Adrenal gland (tissue), 19 donors: ENCODE data around the gene CYP4F3. TPM values are rescaled to one million over a fixed set of nuclear protein-coding genes. Genes with fewer than 3 reads are reported as not detected.
"Not testable (repeated sequence)": the region's sequence is repeated elsewhere in the genome, so short reads cannot be mapped to it uniquely, and the experiment has no call there.

Experiments
- DNase-seq, 7 donors: peaks; one replicate each; pipeline ENCODE4 v3.0.0-alpha.2; 2019 to 2020
- H3K27ac ChIP-seq, 5 donors: fragments of 200-600 bp; sonication (generic) in 4 of 5; 1 replicate in 3 of 5; 2 replicates in 2 of 5; pipeline versions ENCODE4 v1.5.1 to v1.8.0; 2016 to 2020; ENCODE audit warnings: mild to moderate bottlenecking in 1 of 5
- H3K27me3 ChIP-seq: fragments of 200-600 bp; 2 replicates; pipeline ENCODE4 v1.8.0; 2021
- H3K36me3 ChIP-seq, 2 donors: fragments of 200-600 bp; replicated peaks in 1 of 2; 1 replicate in 1 of 2; 2 replicates in 1 of 2; pipeline versions ENCODE4 v1.5.1 to v1.8.0; 2018 to 2022
- H3K4me1 ChIP-seq, 2 donors: fragments of 200-600 bp; replicated peaks in 1 of 2; 1 replicate in 1 of 2; 2 replicates in 1 of 2; pipeline versions ENCODE4 v1.5.1 to v1.8.0; 2018 to 2021
- H3K4me3 ChIP-seq, 4 donors: fragments of 200-600 bp; sonication (generic) in 3 of 4; one replicate each; pipeline ENCODE4 v1.5.1; 2016 to 2018
- H3K9me3 ChIP-seq, 3 donors: fragments of 200-600 bp; sonication (generic) in 1 of 3; replicated peaks in 1 of 3; 1 replicate in 2 of 3; 2 replicates in 1 of 3; pipeline versions ENCODE4 v1.5.1 to v1.8.0; 2016 to 2021
- POLR2A ChIP-seq, 2 donors: fragments of 450-650 bp; IDR thresholded peaks; one replicate each; pipeline ENCODE4 v1.6.1; 2017; ENCODE audit warnings: antibody characterized with exemption in 2 of 2, mild to moderate bottlenecking in 2 of 2, moderate library complexity in 1 of 2
- WGBS, 4 donors: extraction: QIAGEN DNeasy Blood & Tissue Kit in 2 of 4; methylation state at CpG; one replicate each; pipeline versions ENCODE4 v1.1.5 to v1.1.7; 2013 to 2017; 5-methylcytosine and 5-hydroxymethylcytosine counted together
- intact Hi-C, 2 donors: fragments of 100-400 bp; cut with DNase I; formaldehyde crosslinking; loops; one replicate each; pipeline versions ENCODE4 v1.14.1 to v1.15.0; 2022 to 2023
- long read RNA-seq, 10 donors: library from polyadenylated mRNA in 3 of 10; unstranded in 2 of 10; stranded (forward) in 1 of 10; transcript quantifications; one replicate each; pipeline ENCODE4 v2.0.0 and lab custom pipeline, GENCODE V29; 2021 to 2026
- polyA plus RNA-seq, 3 donors: library from polyadenylated mRNA; stranded (reverse); fragments of 200-250 nt in 2 of 3; fragments of 350-450 nt in 1 of 3; fragmentation: Illumina TruSeq in 1 of 3; extraction: RNeasy Lipid Tissue Mini Kit (QIAGEN cat#74804) in 1 of 3; gene quantifications; one replicate each; pipeline ENCODE4 v1.2.3, GENCODE V29; 2013 to 2014
- total RNA-seq, 9 donors: library from RNA; depleted of rRNA in 4 of 9; stranded (reverse); fragments of >200 nt in 4 of 9; fragments of 120-200 nt in 1 of 9; fragmentation: NEBNext Ultra II Directional in 1 of 9; extraction: Animal tissue kit (Norgen Biotek cat#: 25700) in 1 of 9; gene quantifications; one replicate each; pipeline versions ENCODE4 v1.1.0 to v1.2.4, GENCODE V29; 2013 to 2023
- TF ChIP-seq, protein P1 (sequence below), 6 experiments: fragments of 450-650 bp in 4 of 6; fragments of 200-600 bp in 2 of 6; sonication (generic) in 1 of 6; IDR thresholded peaks; 1 replicate in 5 of 6; 2 replicates in 1 of 6; pipeline versions ENCODE4 v1.5.1 to v1.8.0; 2016 to 2021; ENCODE audit warnings: antibody characterized with exemption in 6 of 6, mild to moderate bottlenecking in 2 of 6, moderate library complexity in 1 of 6
- donor health status: healthy with polysubstance abuse.
- donor health status: Bipolar disorder and iron deficiency.
- donor health status: DM: yes; HTN: yes; CAD: no.
- donor health status: DM: no; HTN: no; CAD: no.
- donor health status: DM: no; HTN: no; CAD: no.
- donor health status: DM: yes; HTN: yes; CAD: no.

CYP4F3 gene
- total RNA-seq (under 1 TPM in 4 of 9 donors, not detected in 5; 0.22 to 0.80 (median 0.30) TPM), polyA plus RNA-seq (under 1 TPM; 0.03 to 0.24 (median 0.04) TPM)
- long read RNA-seq, donor 1 = 0 reads
- long read RNA-seq, donor 2 = 0 reads
- long read RNA-seq, donor 3 = 0 reads
- long read RNA-seq, donor 4 = 0 reads
- long read RNA-seq, donor 5 = 0 reads
- long read RNA-seq, donor 6 = 0 reads
- long read RNA-seq, donor 7 = 0 reads
- long read RNA-seq, donor 8 = 0 reads
- long read RNA-seq, donor 9 = 0 reads
- long read RNA-seq, donor 10 = 0 reads

GRCh38 chr19:15640294-15640903, at the start of gene CYP4F3:
Gene CYP4F3 (plus strand): TSS chr19:15640897. CDS start chr19:15641416, 519 bp downstream.
- WGBS, 4 donors = 50 to 100% (median 63%) methylated on average over 4 to 6 of the region's 6 CpGs
- no peaks in the 10 kb centered on the region for H3K36me3 ChIP-seq
- no peaks in the 10 kb centered on the region for H3K27me3 ChIP-seq
- intact Hi-C loops = no loop called here
- peak; percentile 31 to 58 (median 38) for DNase-seq
- no peaks in the 10 kb centered on the region for H3K9me3 ChIP-seq
- H3K4me1 ChIP-seq = no peaks in the 10 kb centered on the region
- H3K4me3 ChIP-seq = no peak within 1 kb of the TSS
- no peak for TF ChIP-seq POLR2A (IDR thresholded peaks at IDR 0.05)
- TF ChIP-seq, protein P1, sequence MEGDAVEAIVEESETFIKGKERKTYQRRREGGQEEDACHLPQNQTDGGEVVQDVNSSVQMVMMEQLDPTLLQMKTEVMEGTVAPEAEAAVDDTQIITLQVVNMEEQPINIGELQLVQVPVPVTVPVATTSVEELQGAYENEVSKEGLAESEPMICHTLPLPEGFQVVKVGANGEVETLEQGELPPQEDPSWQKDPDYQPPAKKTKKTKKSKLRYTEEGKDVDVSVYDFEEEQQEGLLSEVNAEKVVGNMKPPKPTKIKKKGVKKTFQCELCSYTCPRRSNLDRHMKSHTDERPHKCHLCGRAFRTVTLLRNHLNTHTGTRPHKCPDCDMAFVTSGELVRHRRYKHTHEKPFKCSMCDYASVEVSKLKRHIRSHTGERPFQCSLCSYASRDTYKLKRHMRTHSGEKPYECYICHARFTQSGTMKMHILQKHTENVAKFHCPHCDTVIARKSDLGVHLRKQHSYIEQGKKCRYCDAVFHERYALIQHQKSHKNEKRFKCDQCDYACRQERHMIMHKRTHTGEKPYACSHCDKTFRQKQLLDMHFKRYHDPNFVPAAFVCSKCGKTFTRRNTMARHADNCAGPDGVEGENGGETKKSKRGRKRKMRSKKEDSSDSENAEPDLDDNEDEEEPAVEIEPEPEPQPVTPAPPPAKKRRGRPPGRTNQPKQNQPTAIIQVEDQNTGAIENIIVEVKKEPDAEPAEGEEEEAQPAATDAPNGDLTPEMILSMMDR (IDR thresholded peaks at IDR 0.05) = no peak
- H3K27ac ChIP-seq = no peak within 1 kb of the TSS

- no peak for DNase-seq
- no peak overlapping the region for H3K27ac ChIP-seq
- H3K27me3 ChIP-seq = no peaks in the 10 kb centered on the region
- H3K9me3 ChIP-seq = no peaks in the 10 kb centered on the region
- H3K4me3 ChIP-seq = no peak overlapping the region
- TF ChIP-seq POLR2A (IDR thresholded peaks at IDR 0.05) = no peak
- TF ChIP-seq, protein P1 (IDR thresholded peaks at IDR 0.05) = no peak
- WGBS, 4 donors = 64 to 81% (median 71%) methylated on average over 3 to 4 of the region's 4 CpGs
- H3K36me3 ChIP-seq = no peaks in the 10 kb centered on the region
- no peaks in the 10 kb centered on the region for H3K4me1 ChIP-seq
- intact Hi-C loops = no loop called here
These were observed 48.9 kb upstream of the CYP4F3 start for GRCh38 chr19:15591796-15592195.

GRCh38 chr19:15592506-15592905, 48.2 kb upstream of the CYP4F3 start:
- 18 to 34% (median 26%) methylated on average over 5 of the region's 5 CpGs for WGBS, 4 donors

DNA sequence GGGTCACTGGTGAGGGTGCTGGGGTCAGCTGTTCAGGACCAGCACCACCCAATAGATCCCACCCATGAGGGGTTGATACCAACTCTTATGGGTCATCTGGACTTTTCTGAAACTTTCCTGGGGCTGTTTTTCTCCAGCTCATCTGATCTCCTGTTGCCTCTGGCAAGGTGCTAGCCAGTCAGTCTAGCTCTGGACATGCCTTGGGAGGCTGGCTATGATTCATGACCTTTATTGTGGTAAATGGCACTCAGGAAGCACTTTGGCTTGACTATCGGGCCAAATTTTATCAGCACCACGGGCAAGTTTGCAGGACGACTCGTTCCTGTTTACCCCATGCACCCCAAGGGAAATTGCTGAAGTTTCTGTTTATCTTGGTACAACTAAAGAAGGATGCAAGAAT, 46.9 kb upstream of the CYP4F3 start:
- H3K4me3 ChIP-seq, H3K9me3 ChIP-seq, H3K36me3 ChIP-seq, H3K4me1 ChIP-seq, H3K27me3 ChIP-seq, DNase-seq, H3K27ac ChIP-seq, intact Hi-C loops: not testable (repeated sequence)
- WGBS, 4 donors = 34 to 58% (median 45%) methylated on average over 2 to 4 of the region's 4 CpGs

More at GRCh38 chr19:15592506-15592905, 48.2 kb upstream of the CYP4F3 start:
- intact Hi-C loops, H3K4me3 ChIP-seq, H3K27ac ChIP-seq, H3K4me1 ChIP-seq, H3K27me3 ChIP-seq, H3K36me3 ChIP-seq, DNase-seq, H3K9me3 ChIP-seq: not testable (repeated sequence)

DNA sequence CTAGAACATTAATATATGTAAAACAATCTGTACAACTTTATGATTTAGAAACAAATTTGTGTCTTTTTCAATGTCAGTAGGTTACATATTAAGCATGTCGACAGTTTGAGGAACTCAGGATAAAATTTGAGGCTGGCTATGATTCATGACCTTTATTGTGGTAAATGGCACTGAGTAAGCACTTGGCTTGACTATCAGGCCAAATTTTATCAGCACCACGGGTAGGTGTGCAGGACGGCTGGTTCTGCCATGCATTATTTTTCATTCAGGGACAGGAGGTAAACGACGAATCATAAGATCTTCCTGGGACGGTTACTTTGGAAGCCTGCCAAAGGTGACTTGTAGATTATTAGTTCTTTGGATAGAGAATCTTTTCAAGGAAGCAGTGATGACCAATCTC, 45.6 kb upstream of the CYP4F3 start:
- Histone ChIP-seq H3K27me3 (no peaks in the 10 kb centered on the region), H3K27ac (no peak overlapping the region), H3K4me1 (no peaks in the 10 kb centered on the region), H3K4me3 (no peak overlapping the region), H3K36me3 (no peaks in the 10 kb centered on the region), H3K9me3 (no peaks in the 10 kb centered on the region)
- 15 to 29% (median 18%) methylated on average over 6 of the region's 6 CpGs for WGBS, 4 donors
- peak in 1 of 7 donors; percentile 11 for DNase-seq
- intact Hi-C loops = no loop called here
- TF ChIP-seq POLR2A (IDR thresholded peaks at IDR 0.05) = no peak
- TF ChIP-seq, protein P1 (IDR thresholded peaks at IDR 0.05) = no peak

DNA sequence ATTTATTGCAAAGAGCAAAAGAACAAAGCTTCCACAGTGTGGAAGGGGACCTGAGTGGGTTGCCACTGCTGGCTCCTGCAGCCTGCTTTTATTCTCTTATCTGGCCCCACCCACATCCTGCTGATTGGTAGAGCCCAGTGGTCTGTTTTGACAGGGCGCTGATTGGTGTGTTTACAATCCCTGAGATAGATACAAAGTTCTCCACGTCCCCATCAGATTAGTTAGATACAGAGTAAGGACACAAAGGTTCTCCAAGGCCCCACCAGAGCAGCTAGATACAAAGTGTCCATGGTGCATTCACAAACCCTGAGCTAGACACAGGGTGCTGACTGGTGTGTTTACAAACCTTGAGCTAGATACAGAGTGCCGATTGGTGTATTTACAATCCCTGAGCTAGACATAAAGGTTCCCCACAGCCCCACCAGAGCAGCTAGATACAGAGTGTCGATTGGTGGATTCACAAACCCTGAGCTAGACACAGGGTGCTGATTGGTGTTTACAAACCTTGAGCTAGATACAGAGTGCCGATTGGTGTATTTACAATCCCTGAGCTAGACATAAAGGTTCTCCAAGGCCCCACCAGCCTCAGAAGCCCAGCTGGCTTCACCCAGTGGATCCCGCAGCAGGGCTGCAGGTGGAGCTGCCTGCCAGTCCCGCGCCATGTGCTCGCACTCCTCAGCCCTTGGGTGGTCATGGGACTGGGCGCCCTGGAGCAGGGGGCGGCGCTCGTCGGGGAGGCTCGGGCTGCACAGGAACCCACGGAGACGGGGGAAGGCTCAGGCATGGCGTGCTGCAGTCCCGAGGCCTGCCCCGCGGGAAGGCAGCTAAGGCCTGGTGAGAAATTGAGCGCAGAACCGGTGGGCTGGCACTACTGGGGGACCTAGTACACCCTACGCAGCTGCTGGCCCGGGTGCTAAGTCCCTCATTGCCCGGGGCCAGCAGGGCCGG, 32.4 kb upstream of the CYP4F3 start:
- H3K36me3 ChIP-seq, H3K9me3 ChIP-seq, H3K27me3 ChIP-seq, H3K4me1 ChIP-seq, DNase-seq, H3K4me3 ChIP-seq, intact Hi-C loops, H3K27ac ChIP-seq: not testable (repeated sequence)
- whole genome bisulfite sequencing, 4 donors = 69 to 91% (median 86%) methylated on average over 4 to 27 of the region's 27 CpGs
